KMS-11 (cell line): Measurements from ENCODE around the gene IL1RAPL2.

Experiments
- H2AFZ ChIP-seq: fragments of 200-600 bp; sonication (generic); 2 replicates; pipeline ENCODE4 v1.6.1; 2016; ENCODE audit warnings: antibody characterized with exemption, mixed run types, low read depth
- H3K27ac ChIP-seq: fragments of 200-600 bp; sonication (generic); 2 replicates; pipeline ENCODE4 v1.6.1; 2016; ENCODE audit warnings: mild to moderate bottlenecking, mixed run types
- H3K27me3 ChIP-seq: fragments of 200-600 bp; sonication (generic); 2 replicates; pipeline ENCODE4 v1.6.1; 2017; ENCODE audit warnings: mild to moderate bottlenecking, low read depth, mixed run types, moderate library complexity; ENCODE audit not compliant: insufficient read depth
- H3K36me3 ChIP-seq: fragments of 200-600 bp; sonication (generic); 2 replicates; pipeline ENCODE4 v1.6.1; 2017; ENCODE audit warnings: mild to moderate bottlenecking, mixed run types; ENCODE audit not compliant: insufficient read depth
- H3K4me1 ChIP-seq: fragments of 200-600 bp; sonication (generic); 2 replicates; pipeline ENCODE4 v1.6.1; 2016; ENCODE audit warnings: mild to moderate bottlenecking, low read depth, mixed run types; ENCODE audit not compliant: poor library complexity, severe bottlenecking
- H3K4me2 ChIP-seq: fragments of 200-600 bp; sonication (generic); 2 replicates; pipeline ENCODE4 v1.7.0; 2016; ENCODE audit warnings: mild to moderate bottlenecking, mixed run types
- H3K4me3 ChIP-seq: fragments of 200-600 bp; sonication (generic); IDR thresholded peaks from 2 replicates; pipeline ENCODE4 v1.6.1; 2017; ENCODE audit warnings: low read depth, low read length, mixed read lengths; ENCODE audit not compliant: insufficient read depth
- H3K79me2 ChIP-seq: fragments of 200-600 bp; sonication (generic); 2 replicates; pipeline ENCODE4 v1.6.1; 2016; ENCODE audit warnings: low read depth, mixed run types; ENCODE audit not compliant: insufficient read depth
- H3K9ac ChIP-seq: fragments of 200-600 bp; sonication (generic); 2 replicates; pipeline ENCODE4 v1.6.1; 2016; ENCODE audit warnings: mild to moderate bottlenecking, mixed run types
- H4K20me1 ChIP-seq: fragments of 200-600 bp; sonication (generic); 2 replicates; pipeline ENCODE4 v1.6.1; 2016; ENCODE audit warnings: mild to moderate bottlenecking, mixed run types; ENCODE audit not compliant: insufficient read depth
- TF ChIP-seq, protein P1 (sequence below): fragments of 200-600 bp; sonication (generic); conservative IDR thresholded peaks from 2 replicates; pipeline ENCODE4 v1.6.1; 2017; ENCODE audit warnings: low read depth, mild to moderate bottlenecking, antibody characterized with exemption, low read length, moderate library complexity, mixed read lengths

Gene IL1RAPL2

DNA sequence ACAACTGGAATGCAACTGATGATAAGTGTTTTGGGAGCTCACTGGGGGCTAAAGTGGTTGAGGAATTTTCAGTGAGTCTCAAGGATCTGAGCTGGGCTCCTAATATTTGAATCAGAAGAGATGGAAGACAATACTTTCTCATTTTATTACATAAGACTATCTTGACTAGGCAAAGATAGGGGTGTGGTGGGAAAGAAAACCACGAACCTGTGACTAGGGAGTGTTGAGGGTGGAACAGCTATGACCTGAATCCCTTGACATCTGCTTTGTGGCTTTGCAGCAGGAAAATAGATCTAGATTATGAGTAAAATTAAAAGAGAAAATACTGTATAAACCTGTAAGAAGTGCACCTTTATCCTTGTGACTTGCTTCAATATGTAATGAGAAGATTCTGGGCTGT, 949.6 kb downstream of the IL1RAPL2 start:
- no peak overlapping the region for H2AFZ ChIP-seq
- H3K4me2 ChIP-seq = no peak overlapping the region
- H3K4me3 ChIP-seq = no peak overlapping the region
- no peak overlapping the region for H3K9ac ChIP-seq
- TF ChIP-seq, protein P1, sequence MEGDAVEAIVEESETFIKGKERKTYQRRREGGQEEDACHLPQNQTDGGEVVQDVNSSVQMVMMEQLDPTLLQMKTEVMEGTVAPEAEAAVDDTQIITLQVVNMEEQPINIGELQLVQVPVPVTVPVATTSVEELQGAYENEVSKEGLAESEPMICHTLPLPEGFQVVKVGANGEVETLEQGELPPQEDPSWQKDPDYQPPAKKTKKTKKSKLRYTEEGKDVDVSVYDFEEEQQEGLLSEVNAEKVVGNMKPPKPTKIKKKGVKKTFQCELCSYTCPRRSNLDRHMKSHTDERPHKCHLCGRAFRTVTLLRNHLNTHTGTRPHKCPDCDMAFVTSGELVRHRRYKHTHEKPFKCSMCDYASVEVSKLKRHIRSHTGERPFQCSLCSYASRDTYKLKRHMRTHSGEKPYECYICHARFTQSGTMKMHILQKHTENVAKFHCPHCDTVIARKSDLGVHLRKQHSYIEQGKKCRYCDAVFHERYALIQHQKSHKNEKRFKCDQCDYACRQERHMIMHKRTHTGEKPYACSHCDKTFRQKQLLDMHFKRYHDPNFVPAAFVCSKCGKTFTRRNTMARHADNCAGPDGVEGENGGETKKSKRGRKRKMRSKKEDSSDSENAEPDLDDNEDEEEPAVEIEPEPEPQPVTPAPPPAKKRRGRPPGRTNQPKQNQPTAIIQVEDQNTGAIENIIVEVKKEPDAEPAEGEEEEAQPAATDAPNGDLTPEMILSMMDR = no peak
- H3K27me3 ChIP-seq = no peaks in the 10 kb centered on the region
- no peak overlapping the region for H3K27ac ChIP-seq
- no peaks in the 10 kb centered on the region for H3K79me2 ChIP-seq
- no peaks in the 10 kb centered on the region for H3K4me1 ChIP-seq
- no peaks in the 10 kb centered on the region for H4K20me1 ChIP-seq
- no peaks in the 10 kb centered on the region for H3K36me3 ChIP-seq

DNA sequence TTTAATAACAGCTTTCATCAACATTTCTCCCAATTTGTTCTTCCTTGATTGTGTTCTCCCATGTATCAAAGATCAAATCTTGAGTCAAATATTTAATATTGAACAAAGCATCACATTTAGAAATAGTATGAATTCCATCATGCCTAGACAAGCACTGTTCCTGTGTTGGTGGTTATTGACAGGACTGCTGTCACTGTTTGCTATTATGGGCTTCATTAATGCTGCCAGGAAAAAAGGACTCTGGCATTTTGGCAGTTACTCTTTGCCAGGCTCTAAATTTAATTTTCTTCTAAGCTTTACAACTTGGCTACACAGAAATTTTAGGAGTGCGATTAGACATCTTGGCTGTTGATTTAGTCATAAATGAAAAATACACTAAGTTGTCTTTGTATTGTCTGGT, 960.4 kb downstream of the IL1RAPL2 start:
- H3K4me2 ChIP-seq = no peak overlapping the region
- H4K20me1 ChIP-seq = no peaks in the 10 kb centered on the region
- no peak overlapping the region for H3K9ac ChIP-seq
- H3K4me1 ChIP-seq = no peaks in the 10 kb centered on the region
- no peaks in the 10 kb centered on the region for H3K79me2 ChIP-seq
- H3K27ac ChIP-seq = no peak overlapping the region
- H3K36me3 ChIP-seq = no peaks in the 10 kb centered on the region
- H3K4me3 ChIP-seq = no peak overlapping the region
- TF ChIP-seq, protein P1 = no peak
- H2AFZ ChIP-seq = no peak overlapping the region
- H3K27me3 ChIP-seq = no peaks in the 10 kb centered on the region

DNA sequence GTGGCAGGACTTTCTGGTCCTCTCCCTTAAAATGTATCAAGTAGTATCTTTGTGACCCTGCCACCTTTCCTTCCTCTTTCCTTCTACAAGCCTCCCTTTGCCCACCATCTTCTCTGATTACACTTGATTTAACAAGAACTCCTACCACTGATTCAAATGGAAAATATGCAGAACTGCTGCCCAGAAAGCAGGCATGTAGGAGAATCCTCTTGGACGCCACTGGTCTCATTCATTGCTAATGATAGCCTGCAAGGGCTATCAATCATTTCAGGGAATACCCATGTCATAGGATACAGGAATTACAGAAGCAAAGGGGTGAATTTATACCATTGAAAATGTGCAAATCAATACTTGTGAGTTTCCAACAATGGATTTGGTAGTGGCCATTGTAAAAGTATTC, 961.8 kb downstream of the IL1RAPL2 start:
- no peak overlapping the region for H3K27ac ChIP-seq
- TF ChIP-seq, protein P1 = no peak
- no peaks in the 10 kb centered on the region for H3K4me1 ChIP-seq
- no peak overlapping the region for H3K4me3 ChIP-seq
- no peak overlapping the region for H3K4me2 ChIP-seq
- H3K36me3 ChIP-seq = no peaks in the 10 kb centered on the region
- no peak overlapping the region for H2AFZ ChIP-seq
- no peaks in the 10 kb centered on the region for H4K20me1 ChIP-seq
- H3K9ac ChIP-seq = no peak overlapping the region
- H3K79me2 ChIP-seq = no peaks in the 10 kb centered on the region
- H3K27me3 ChIP-seq = no peaks in the 10 kb centered on the region

DNA sequence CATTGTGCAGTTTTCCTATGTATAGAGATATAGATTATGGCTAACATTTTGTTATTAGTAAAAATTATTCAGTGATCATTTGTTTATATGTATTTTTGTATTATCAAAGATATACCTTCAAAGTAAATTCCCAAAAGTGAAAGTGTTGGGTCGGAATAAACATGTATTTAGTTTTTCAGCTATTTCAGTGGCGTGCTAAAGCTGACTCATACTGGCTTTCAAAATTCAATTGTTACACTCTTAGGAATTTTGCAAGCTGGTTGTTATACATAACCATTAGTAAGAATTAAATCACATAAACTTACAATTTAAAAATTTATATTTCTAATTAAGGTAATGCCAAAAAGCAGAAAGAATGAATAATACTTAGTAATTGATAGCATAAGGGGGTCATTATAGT, 968.0 kb downstream of the IL1RAPL2 start:
- H3K4me2 ChIP-seq = no peak overlapping the region
- no peak overlapping the region for H3K27ac ChIP-seq
- no peaks in the 10 kb centered on the region for H3K27me3 ChIP-seq
- H2AFZ ChIP-seq = no peak overlapping the region
- no peaks in the 10 kb centered on the region for H3K36me3 ChIP-seq
- no peaks in the 10 kb centered on the region for H3K4me1 ChIP-seq
- H3K9ac ChIP-seq = no peak overlapping the region
- no peaks in the 10 kb centered on the region for H4K20me1 ChIP-seq
- TF ChIP-seq, protein P1 = no peak
- no peaks in the 10 kb centered on the region for H3K79me2 ChIP-seq
- no peak overlapping the region for H3K4me3 ChIP-seq
